Measurements from ENCODE around the gene POLR2B.

DNA sequence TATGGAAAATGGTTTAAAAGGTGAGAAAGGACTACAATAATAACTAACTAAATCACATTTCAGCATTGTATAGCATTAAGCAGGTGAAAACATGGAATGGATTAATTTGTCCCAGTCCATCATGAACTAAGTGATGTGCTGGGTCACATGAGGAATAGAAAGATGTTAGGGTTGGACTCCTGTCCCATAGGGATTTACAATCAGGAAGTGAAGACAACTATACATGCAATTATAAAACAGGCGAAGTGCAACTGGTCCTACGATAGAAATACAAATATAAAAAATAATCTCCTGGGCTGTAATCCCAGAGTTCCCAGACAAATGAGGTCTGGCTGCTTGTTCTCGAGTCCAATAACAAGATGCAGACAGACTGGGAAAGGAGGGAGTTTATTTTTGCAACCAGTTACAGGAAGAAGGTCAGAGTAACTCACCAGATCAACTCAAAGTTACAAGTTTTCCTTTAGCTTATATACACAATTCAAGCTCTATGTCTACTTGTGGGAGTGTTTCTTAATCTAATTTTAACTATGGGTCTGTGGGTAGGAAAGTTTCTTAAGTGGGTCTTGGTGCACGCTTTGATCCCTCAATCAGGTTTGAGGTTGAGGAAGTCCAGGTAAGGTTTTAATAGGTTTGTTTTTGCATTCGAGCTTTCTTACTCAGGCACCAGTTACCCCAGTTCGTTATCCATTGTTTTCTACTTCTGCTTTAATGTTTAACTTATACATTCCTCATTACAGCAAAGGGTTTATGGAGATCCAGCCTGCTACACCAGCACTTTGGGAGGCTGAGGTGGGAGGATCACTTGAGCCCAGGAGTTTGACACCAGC lies 81.4 kb downstream of the POLR2B start:
- TF ChIP-seq EZH2phosphoT487 (IDR thresholded peaks at IDR 0.05; ENCODE audit: low read depth, severe bottlenecking, unreplicated experiment) = no peak
- TF ChIP-seq, protein P1, sequence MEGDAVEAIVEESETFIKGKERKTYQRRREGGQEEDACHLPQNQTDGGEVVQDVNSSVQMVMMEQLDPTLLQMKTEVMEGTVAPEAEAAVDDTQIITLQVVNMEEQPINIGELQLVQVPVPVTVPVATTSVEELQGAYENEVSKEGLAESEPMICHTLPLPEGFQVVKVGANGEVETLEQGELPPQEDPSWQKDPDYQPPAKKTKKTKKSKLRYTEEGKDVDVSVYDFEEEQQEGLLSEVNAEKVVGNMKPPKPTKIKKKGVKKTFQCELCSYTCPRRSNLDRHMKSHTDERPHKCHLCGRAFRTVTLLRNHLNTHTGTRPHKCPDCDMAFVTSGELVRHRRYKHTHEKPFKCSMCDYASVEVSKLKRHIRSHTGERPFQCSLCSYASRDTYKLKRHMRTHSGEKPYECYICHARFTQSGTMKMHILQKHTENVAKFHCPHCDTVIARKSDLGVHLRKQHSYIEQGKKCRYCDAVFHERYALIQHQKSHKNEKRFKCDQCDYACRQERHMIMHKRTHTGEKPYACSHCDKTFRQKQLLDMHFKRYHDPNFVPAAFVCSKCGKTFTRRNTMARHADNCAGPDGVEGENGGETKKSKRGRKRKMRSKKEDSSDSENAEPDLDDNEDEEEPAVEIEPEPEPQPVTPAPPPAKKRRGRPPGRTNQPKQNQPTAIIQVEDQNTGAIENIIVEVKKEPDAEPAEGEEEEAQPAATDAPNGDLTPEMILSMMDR (IDR thresholded peaks at IDR 0.05; ENCODE audit: poor library complexity) = no peak
- no peak for TF ChIP-seq EZH2 (IDR thresholded peaks at IDR 0.05; ENCODE audit: borderline replicate concordance)
